ENCODE data around the gene SLC35D3.

Gene SLC35D3

GRCh38 chr6:136914947-136915346 lies 7.2 kb upstream of the SLC35D3 start:
- no peaks in the 10 kb centered on the region for H4K20me1 ChIP-seq (ENCODE audit: control insufficient read depth, insufficient read depth, low read depth, low read length)
- TF ChIP-seq CTCF (IDR thresholded peaks at IDR 0.05; ENCODE audit: low read depth, low read length, poor library complexity, severe bottlenecking) (no peak), EZH2phosphoT487 (IDR thresholded peaks at IDR 0.05; ENCODE audit: borderline replicate concordance, low read length) (no peak)
- H3K27ac ChIP-seq (ENCODE audit: low read depth, low read length), result no peak overlapping the region
- H3F3A ChIP-seq (ENCODE audit: control insufficient read depth, insufficient read depth), result no peaks in the 10 kb centered on the region
- no peaks in the 10 kb centered on the region for H3K4me1 ChIP-seq (ENCODE audit: control insufficient read depth, low read length)
- H3K9me2 ChIP-seq (replicated peaks; ENCODE audit: control insufficient read depth, low read length), result no peaks in the 10 kb centered on the region
- peaks cover 5% of the 10 kb centered on the region for H3K27me3 ChIP-seq (ENCODE audit: control insufficient read depth, low read length)
- H3K4me2 ChIP-seq (ENCODE audit: low read length), result no peak overlapping the region
- H3K79me2 ChIP-seq (ENCODE audit: control insufficient read depth, low read length), result no peaks in the 10 kb centered on the region
- H3K4me3 ChIP-seq (ENCODE audit: low read length), result no peak overlapping the region
- H3K36me3 ChIP-seq (ENCODE audit: control insufficient read depth, low read length), result no peaks in the 10 kb centered on the region
- no peaks in the 10 kb centered on the region for H3K9me3 ChIP-seq (ENCODE audit: control insufficient read depth, insufficient read depth, low read length)

- peaks cover 32% of the 10 kb centered on the region for H3K27me3 ChIP-seq (ENCODE audit: control insufficient read depth, low read length)
- no peaks in the 10 kb centered on the region for H3F3A ChIP-seq (ENCODE audit: control insufficient read depth, insufficient read depth)
- H3K27ac ChIP-seq (ENCODE audit: low read depth, low read length), result no peak overlapping the region
- H3K4me1 ChIP-seq (ENCODE audit: control insufficient read depth, low read length), result peaks cover 3% of the 10 kb centered on the region; the same call in 1 of the 2 replicates
- H3K9me2 ChIP-seq (replicated peaks; ENCODE audit: control insufficient read depth, low read length), result no peaks in the 10 kb centered on the region
- no peaks in the 10 kb centered on the region for H3K79me2 ChIP-seq (ENCODE audit: control insufficient read depth, low read length)
- no peaks in the 10 kb centered on the region; the same call in 1 of the 2 replicates for H4K20me1 ChIP-seq (ENCODE audit: control insufficient read depth, insufficient read depth, low read depth, low read length)
- TF ChIP-seq CTCF (IDR thresholded peaks at IDR 0.05; ENCODE audit: low read depth, low read length, poor library complexity, severe bottlenecking), result no peak
- TF ChIP-seq EZH2phosphoT487 (IDR thresholded peaks at IDR 0.05; ENCODE audit: borderline replicate concordance, low read length), result no peak
- H3K9me3 ChIP-seq (ENCODE audit: control insufficient read depth, insufficient read depth, low read length), result no peaks in the 10 kb centered on the region
- H3K4me2 ChIP-seq (ENCODE audit: low read length), result no peak overlapping the region
- no peak overlapping the region for H3K4me3 ChIP-seq (ENCODE audit: low read length)
- H3K36me3 ChIP-seq (ENCODE audit: control insufficient read depth, low read length), result no peaks in the 10 kb centered on the region
Observed at GRCh38 chr6:136918706-136919105, 3.4 kb upstream of the SLC35D3 start.

- Histone ChIP-seq H3K9me2 (replicated peaks; ENCODE audit: control insufficient read depth, low read length) (no peaks in the 10 kb centered on the region), H3K4me1 (ENCODE audit: control insufficient read depth, low read length) (peaks cover 3% of the 10 kb centered on the region; the same call in 1 of the 2 replicates), H3K4me2 (ENCODE audit: low read length) (no peak overlapping the region), H4K20me1 (ENCODE audit: control insufficient read depth, insufficient read depth, low read depth, low read length) (no peaks in the 10 kb centered on the region; the same call in 1 of the 2 replicates), H3F3A (ENCODE audit: control insufficient read depth, insufficient read depth) (no peaks in the 10 kb centered on the region), H3K36me3 (ENCODE audit: control insufficient read depth, low read length) (no peaks in the 10 kb centered on the region), H3K4me3 (ENCODE audit: low read length) (no peak overlapping the region), H3K27ac (ENCODE audit: low read depth, low read length) (no peak overlapping the region), H3K27me3 (ENCODE audit: control insufficient read depth, low read length) (peaks cover 32% of the 10 kb centered on the region), H3K79me2 (ENCODE audit: control insufficient read depth, low read length) (no peaks in the 10 kb centered on the region), H3K9me3 (ENCODE audit: control insufficient read depth, insufficient read depth, low read length) (no peaks in the 10 kb centered on the region)
- TF ChIP-seq EZH2phosphoT487 (IDR thresholded peaks at IDR 0.05; ENCODE audit: borderline replicate concordance, low read length), result no peak
- TF ChIP-seq CTCF (IDR thresholded peaks at IDR 0.05; ENCODE audit: low read depth, low read length, poor library complexity, severe bottlenecking), result no peak
Observed at GRCh38 chr6:136920216-136920615, 1.9 kb upstream of the SLC35D3 start.
